ENCODE data around the gene ZNF669.

The ZNF669 gene

GRCh38 chr1:247054992-247055415 is 49.2 kb downstream of the ZNF669 start:
- no peak for DNase-seq

All from activated CD4-positive, alpha-beta T cell treated with anti-CD3 and anti-CD28 coated beads, Interleukin-10, Interleukin-2, amounts not matched to agents 100 ng/mL and 50 ng/mL, durations not matched to agents 16 hours and 8 hours (primary cell).